Breast epithelium (tissue), 3 donors: ENCODE results near the gene RTN4RL1.

Source experiments
- POLR2AphosphoS5 ChIP-seq, 3 donors: sonication (generic); formaldehyde crosslinking; IDR thresholded peaks; one replicate each; pipeline ENCODE4 v1.6.1; 2017; ENCODE audit warnings: antibody characterized with exemption in 3 of 3
- TF ChIP-seq, protein P1 (sequence below), 3 donors: fragments of 450-650 bp; IDR thresholded peaks; one replicate each; pipeline ENCODE4 v1.5.1; 2016 to 2017; ENCODE audit warnings: antibody characterized with exemption in 3 of 3, mild to moderate bottlenecking in 3 of 3, moderate library complexity in 3 of 3

DNA sequence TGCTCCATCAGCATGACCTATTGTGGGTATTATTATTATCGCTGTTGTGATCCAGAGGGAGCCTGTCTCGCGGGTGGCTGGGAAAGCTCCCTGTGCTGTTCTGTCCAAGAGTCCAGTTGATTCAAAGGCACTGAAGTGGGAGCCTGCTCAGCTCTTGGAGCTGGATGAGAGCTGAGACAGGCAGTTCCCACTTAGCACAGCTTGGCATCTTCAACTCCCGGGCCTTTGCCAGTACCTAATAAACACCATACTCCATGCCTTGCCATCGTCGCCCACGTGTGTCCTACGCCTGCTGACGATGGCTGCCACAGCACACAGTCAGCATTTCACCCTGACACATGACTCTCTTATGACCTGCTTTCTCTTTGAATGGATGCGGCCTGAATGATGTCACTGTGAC is 32.6 kb downstream of the RTN4RL1 start:
- TF ChIP-seq, protein P1, sequence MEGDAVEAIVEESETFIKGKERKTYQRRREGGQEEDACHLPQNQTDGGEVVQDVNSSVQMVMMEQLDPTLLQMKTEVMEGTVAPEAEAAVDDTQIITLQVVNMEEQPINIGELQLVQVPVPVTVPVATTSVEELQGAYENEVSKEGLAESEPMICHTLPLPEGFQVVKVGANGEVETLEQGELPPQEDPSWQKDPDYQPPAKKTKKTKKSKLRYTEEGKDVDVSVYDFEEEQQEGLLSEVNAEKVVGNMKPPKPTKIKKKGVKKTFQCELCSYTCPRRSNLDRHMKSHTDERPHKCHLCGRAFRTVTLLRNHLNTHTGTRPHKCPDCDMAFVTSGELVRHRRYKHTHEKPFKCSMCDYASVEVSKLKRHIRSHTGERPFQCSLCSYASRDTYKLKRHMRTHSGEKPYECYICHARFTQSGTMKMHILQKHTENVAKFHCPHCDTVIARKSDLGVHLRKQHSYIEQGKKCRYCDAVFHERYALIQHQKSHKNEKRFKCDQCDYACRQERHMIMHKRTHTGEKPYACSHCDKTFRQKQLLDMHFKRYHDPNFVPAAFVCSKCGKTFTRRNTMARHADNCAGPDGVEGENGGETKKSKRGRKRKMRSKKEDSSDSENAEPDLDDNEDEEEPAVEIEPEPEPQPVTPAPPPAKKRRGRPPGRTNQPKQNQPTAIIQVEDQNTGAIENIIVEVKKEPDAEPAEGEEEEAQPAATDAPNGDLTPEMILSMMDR (IDR thresholded peaks at IDR 0.05), result no peak
- no peak for TF ChIP-seq POLR2AphosphoS5 (IDR thresholded peaks at IDR 0.05)
